Ovary (tissue), 9 donors: ENCODE measurements around the gene TMEM8B. TPM values are rescaled to one million over a fixed set of nuclear protein-coding genes. Genes with fewer than 3 reads are reported as not detected.

Experiments used
- DNase-seq, 5 donors: peaks; one replicate each; pipeline ENCODE4 v3.0.0-alpha.2; 2019 to 2020
- H3K27ac ChIP-seq, 2 donors: fragments of 200-600 bp; one replicate each; pipeline versions ENCODE4 v1.5.1 to v1.8.0; 2019 to 2022
- H3K27me3 ChIP-seq: fragments of 200-600 bp; one replicate; pipeline ENCODE4 v1.8.0; 2022
- H3K36me3 ChIP-seq: fragments of 200-600 bp; sonication (generic); one replicate; pipeline ENCODE4 v1.5.1; 2019
- H3K4me1 ChIP-seq: one replicate; pipeline ENCODE4 v1.8.1; 2013; ENCODE audit warnings: mild to moderate bottlenecking, moderate library complexity; ENCODE audit not compliant: insufficient read depth
- H3K4me3 ChIP-seq: fragments of 200-600 bp; sonication (generic); one replicate; pipeline ENCODE4 v1.5.1; 2017
- H3K9me3 ChIP-seq, 2 donors: fragments of 200-600 bp in 1 of 2; sonication (generic) in 1 of 2; one replicate each; pipeline versions ENCODE4 v1.5.1 to v1.8.1; 2013 to 2019; ENCODE audit warnings: mild to moderate bottlenecking in 1 of 2, moderate library complexity in 1 of 2
- CTCF ChIP-seq, 3 donors: fragments of 450-650 bp in 2 of 3; fragments of 200-600 bp in 1 of 3; IDR thresholded peaks; one replicate each; pipeline versions ENCODE4 v1.5.1 to v1.8.0; 2016 to 2022; ENCODE audit warnings: antibody characterized with exemption in 3 of 3, mild to moderate bottlenecking in 1 of 3
- EP300 ChIP-seq: sonication (generic); formaldehyde crosslinking; IDR thresholded peaks from one replicate; pipeline ENCODE4 v1.6.1; 2017; ENCODE audit warnings: antibody characterized with exemption
- POLR2A ChIP-seq: fragments of 450-650 bp; IDR thresholded peaks from one replicate; pipeline ENCODE4 v1.6.1; 2017; ENCODE audit warnings: antibody characterized with exemption, mild to moderate bottlenecking, moderate library complexity
- WGBS, 3 donors: extraction: QIAGEN DNeasy Blood & Tissue Kit in 1 of 3; methylation state at CpG; one replicate each; pipeline versions ENCODE4 v1.1.5 to v1.1.7; 2013 to 2017; 5-methylcytosine and 5-hydroxymethylcytosine counted together
- intact Hi-C, 4 donors: fragments of 100-400 bp; cut with DNase I; formaldehyde crosslinking; loops; one replicate each; pipeline versions ENCODE4 v1.11.0 to v1.15.1; 2022 to 2023
- polyA plus RNA-seq, 2 donors: library from polyadenylated mRNA; stranded (reverse); fragments of 200-250 nt in 1 of 2; fragments of 350-450 nt in 1 of 2; fragmentation: Illumina TruSeq in 1 of 2; extraction: RNeasy Lipid Tissue Mini Kit (QIAGEN cat#74804) in 1 of 2; gene quantifications; one replicate each; pipeline ENCODE4 v1.2.3, GENCODE V29; 2013 to 2014
- total RNA-seq, 7 donors: library from RNA; depleted of rRNA in 2 of 7; stranded (reverse); fragments of >200 nt in 2 of 7; fragmentation: NEBNext Ultra II Directional in 3 of 7; extraction: Animal tissue kit (Norgen Biotek cat#: 25700) in 3 of 7; gene quantifications; one replicate each; pipeline versions ENCODE4 v1.1.0 to v1.2.4, GENCODE V29; 2016 to 2023
- donor health status: DM: no; HTN: no; CAD: no; lungs with moderate emphysema.
- donor health status: DM: no; HTN: no; CAD: no.
- donor health status: Bipolar disorder and iron deficiency.
- donor health status: DM: yes; HTN: yes; CAD: no.
- donor health status: DM: no; HTN: no; CAD: no.
- donor health status: DM: yes; HTN: yes; CAD: no.

Gene TMEM8B
- total and polyA plus RNA-seq, 9 donors: 11.2 to 42.8 (median 33.7) TPM

GRCh38 chr9:35798658-35799374 is 30.2 kb upstream of the TMEM8B start:
- Histone ChIP-seq H3K36me3 (no peaks in the 10 kb centered on the region), H3K9me3 (no peaks in the 10 kb centered on the region), H3K27ac (no peak overlapping the region), H3K4me3 (no peak overlapping the region), H3K4me1 (no peaks in the 10 kb centered on the region), H3K27me3 (no peaks in the 10 kb centered on the region)
- DNase-seq: no peak
- WGBS, 3 donors: 88 to 95% (median 93%) methylated on average over 4 of the region's 4 CpGs
- intact Hi-C loops: loop anchor here in 1 of 4 donors (10.0 kb wide), 1 partner anchor 146 kb away; no protein-coding TSS in a partner anchor
- TF ChIP-seq CTCF (IDR thresholded peaks at IDR 0.05) (no peak), POLR2A (no peak), EP300 (no peak)

- DNase-seq: no peak
- H3K27ac ChIP-seq: no peak overlapping the region
- H3K27me3 ChIP-seq: no peaks in the 10 kb centered on the region
- H3K36me3 ChIP-seq: no peaks in the 10 kb centered on the region
- no peak overlapping the region for H3K4me3 ChIP-seq
- no peaks in the 10 kb centered on the region for H3K4me1 ChIP-seq
- WGBS, 3 donors: 76 to 83% (median 78%) methylated on average over 7 of the region's 7 CpGs
- TF ChIP-seq EP300 (no peak), POLR2A (no peak), CTCF (IDR thresholded peaks at IDR 0.05) (no peak)
- H3K9me3 ChIP-seq: no peaks in the 10 kb centered on the region
- intact Hi-C loops: no loop called here
Measured at GRCh38 chr9:35800530-35800929, 28.5 kb upstream of the TMEM8B start.

- Histone ChIP-seq H3K27me3 (no peaks in the 10 kb centered on the region), H3K36me3 (no peaks in the 10 kb centered on the region), H3K4me1 (no peaks in the 10 kb centered on the region), H3K27ac (no peak overlapping the region), H3K4me3 (no peak overlapping the region), H3K9me3 (no peaks in the 10 kb centered on the region)
- WGBS, 3 donors: 88 to 93% (median 90%) methylated on average over 13 of the region's 13 CpGs
- TF ChIP-seq EP300: no peak
- TF ChIP-seq POLR2A: no peak
- TF ChIP-seq CTCF (IDR thresholded peaks at IDR 0.05): no peak
- intact Hi-C loops: no loop called here
- DNase-seq: no peak
Measured at GRCh38 chr9:35801328-35802128, 27.5 kb upstream of the TMEM8B start.

GRCh38 chr9:35806101-35806500 is 22.9 kb upstream of the TMEM8B start:
- intact Hi-C loops: no loop called here
- no peaks in the 10 kb centered on the region for H3K36me3 ChIP-seq

More at GRCh38 chr9:35806101-35806500, 22.9 kb upstream of the TMEM8B start:
- TF ChIP-seq POLR2A: no peak
- TF ChIP-seq CTCF (IDR thresholded peaks at IDR 0.05): no peak
- no peak for TF ChIP-seq EP300
- Histone ChIP-seq H3K27ac (no peak overlapping the region), H3K4me1 (no peaks in the 10 kb centered on the region), H3K27me3 (no peaks in the 10 kb centered on the region), H3K4me3 (no peak overlapping the region), H3K9me3 (no peaks in the 10 kb centered on the region)
- no peak for DNase-seq
- 89 to 96% (median 96%) methylated on average over 8 of the region's 8 CpGs for WGBS, 3 donors
